Testis (tissue), 2 donors: ENCODE measurements around the gene FRZB.

Source experiments
- CTCF ChIP-seq, 3 experiments: fragments of 450-650 bp in 2 of 3; fragments of 200-600 bp in 1 of 3; sonication (generic) in 1 of 3; IDR thresholded peaks; one replicate each; pipeline ENCODE4 v1.5.1; 2016 to 2019; ENCODE audit warnings: antibody characterized with exemption in 3 of 3, mild to moderate bottlenecking in 2 of 3, moderate library complexity in 1 of 3
- POLR2A ChIP-seq: fragments of 450-650 bp; IDR thresholded peaks from one replicate; pipeline ENCODE4 v1.6.1; 2017; ENCODE audit warnings: antibody characterized with exemption, mild to moderate bottlenecking, moderate library complexity

- no peak for TF ChIP-seq CTCF (IDR thresholded peaks at IDR 0.05)
- no peak for TF ChIP-seq POLR2A
Measured at GRCh38 chr2:182906454-182906853, 40.0 kb upstream of the FRZB start.
